GM03348 (cell line): ENCODE data around the gene TUG1.

ENCODE experiments used
- DNase-seq: peaks from one replicate; pipeline ENCODE4 v3.0.0; 2012; ENCODE audit warnings: low spot score

TUG1 gene

DNA sequence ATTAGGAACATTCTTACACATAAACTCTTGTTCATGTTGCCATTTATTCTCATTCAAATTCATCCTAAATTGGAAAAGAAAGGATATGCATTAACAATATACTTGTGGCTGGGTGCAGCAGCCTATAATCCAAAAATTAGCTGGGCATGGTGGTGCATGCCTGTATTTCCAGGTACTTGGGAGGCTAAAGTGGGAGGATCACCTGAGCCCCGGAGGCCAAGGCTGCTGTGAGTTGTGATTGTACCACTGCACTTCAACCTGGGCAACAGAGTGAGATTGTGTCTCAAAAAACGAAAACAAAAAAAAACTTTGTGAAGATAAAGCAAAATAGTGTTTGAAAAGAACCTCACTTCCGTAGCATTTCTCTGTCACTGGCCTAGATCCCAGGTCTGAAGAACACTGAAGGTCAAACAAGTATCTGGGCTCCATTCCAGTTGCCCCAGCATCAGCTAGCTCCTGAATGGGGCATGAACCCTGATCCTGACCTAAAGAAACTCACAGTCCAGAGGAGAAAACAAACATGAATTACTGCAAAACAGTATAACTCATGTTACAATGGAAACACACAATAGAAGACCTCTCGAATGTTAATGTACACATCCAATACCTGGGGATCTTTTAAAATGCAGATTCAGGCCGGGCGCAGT lies 32.2 kb downstream of the TUG1 start:
- DNase-seq: no peak

DNA sequence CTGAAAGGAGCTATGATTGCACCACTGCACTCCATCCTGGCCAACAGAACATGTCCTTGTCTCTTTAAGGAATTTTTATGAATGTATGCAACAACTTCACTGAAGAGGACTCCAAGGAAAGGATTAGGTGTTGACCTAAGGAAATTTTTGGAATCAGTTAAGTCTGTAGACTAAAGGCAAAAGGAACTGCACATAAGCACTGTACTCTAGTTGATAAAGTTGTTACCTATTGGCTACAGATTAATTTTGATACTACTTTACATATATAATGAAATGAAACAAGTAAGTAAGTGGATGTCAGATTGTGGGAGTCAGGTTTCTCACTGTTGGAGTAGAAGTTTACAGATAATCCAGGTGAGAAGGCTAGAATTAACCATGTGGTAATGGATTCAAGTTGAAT lies 36.5 kb downstream of the TUG1 start:
- DNase-seq: no peak

DNA sequence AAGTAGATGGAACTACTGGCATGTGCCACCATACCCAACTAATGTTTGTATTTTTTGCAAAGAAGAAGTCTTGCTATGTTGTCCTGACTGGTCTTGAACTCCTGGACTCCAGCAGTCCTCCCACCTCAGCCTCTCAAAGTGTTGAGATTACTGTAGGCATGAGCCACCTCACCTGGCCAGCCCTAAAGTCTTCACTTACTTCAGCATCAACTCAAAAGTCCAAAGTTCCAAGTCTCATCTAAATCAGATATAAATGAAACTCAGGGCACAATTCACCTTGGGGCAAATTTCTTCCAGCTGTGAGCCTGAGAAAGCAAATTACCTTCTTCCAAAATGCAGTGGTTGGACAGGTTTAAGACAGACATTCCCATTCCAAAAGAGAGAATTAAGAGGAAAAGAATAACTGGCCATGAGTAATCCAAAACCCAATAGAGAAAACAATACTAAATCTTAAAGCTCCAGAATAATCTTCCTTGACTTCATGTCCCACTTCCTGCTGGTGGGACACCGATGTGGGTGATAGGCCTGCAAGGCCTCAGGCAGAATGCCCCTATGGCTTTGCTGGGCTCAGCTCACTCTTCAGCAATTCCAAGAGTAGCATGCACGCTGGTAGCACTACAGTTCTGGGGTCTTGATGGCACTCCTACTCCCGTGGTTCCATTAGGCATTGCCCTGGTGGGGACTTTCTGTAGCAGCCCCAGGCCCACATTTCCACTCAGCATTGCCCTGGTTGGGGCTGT lies 50.3 kb downstream of the TUG1 start:
- DNase-seq: no peak

DNA sequence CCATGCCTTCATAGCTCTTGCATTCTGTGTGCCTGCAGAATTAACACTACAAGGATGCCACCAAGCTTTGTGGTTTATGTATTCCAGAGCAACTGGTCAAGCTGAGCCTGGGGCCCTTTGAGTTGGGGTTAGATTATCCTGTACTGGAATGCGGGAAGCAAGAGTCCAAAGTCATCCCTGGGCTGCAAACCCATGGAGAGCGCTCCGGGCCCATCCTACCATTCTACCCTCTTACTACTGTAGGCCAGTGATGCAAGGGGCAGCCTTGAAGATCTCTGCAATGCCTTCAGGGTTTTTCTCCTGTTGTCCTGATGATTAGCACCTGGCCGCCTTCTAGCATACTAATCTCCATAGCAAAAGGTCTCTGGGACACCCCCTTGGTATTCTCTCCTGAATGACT lies 51.3 kb downstream of the TUG1 start:
- DNase-seq: no peak

DNA sequence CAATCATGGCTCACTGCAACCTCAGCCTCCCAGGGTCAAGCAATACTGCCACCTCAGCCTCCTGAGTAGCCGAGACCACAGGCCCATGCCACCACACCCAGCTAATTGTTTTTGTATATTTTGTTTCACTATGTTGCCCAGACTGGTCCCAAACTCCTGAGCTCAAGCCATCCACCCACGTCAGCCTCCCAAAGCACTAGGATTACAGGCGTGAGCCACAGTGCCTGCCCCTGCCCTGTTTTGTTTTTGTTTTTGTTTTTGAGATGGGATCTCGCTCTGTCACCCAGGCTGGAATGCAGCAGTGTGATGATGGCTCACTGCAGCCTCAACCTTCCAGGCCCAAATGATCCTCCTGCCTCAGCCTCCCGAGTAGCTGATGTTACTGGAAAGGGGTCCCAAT lies 53.5 kb downstream of the TUG1 start:
- DNase-seq: no peak
